Stimulated activated CD8-positive, alpha-beta memory T cell treated with anti-CD3 and anti-CD28 coated beads, Interleukin-12 subunit alpha, Interleukin-12 subunit beta, amount 100 ng/mL, for 4 hours (primary cell): Measurements from ENCODE around the gene SLC14A1.
A peak's percentile ranks its signal among the peaks of the same experiment; 100 is the strongest.
"Not testable (repeated sequence)": the region's sequence is repeated elsewhere in the genome, so short reads cannot be mapped to it uniquely, and the experiment has no call there.

Experiments used
- DNase-seq: peaks from one replicate; pipeline ENCODE4 v3.0.0-alpha.2; 2020; ENCODE audit warnings: low read depth

Gene SLC14A1

GRCh38 chr18:45757005-45757404, 33.0 kb downstream of the SLC14A1 start:
- no peak for DNase-seq

GRCh38 chr18:45757644-45758043, 33.7 kb downstream of the SLC14A1 start:
- DNase-seq: not testable (repeated sequence)

GRCh38 chr18:45760462-45761036, 36.6 kb downstream of the SLC14A1 start:
- DNase-seq: no peak

GRCh38 chr18:45761512-45762114, 37.6 kb downstream of the SLC14A1 start:
- DNase-seq: no peak

DNA sequence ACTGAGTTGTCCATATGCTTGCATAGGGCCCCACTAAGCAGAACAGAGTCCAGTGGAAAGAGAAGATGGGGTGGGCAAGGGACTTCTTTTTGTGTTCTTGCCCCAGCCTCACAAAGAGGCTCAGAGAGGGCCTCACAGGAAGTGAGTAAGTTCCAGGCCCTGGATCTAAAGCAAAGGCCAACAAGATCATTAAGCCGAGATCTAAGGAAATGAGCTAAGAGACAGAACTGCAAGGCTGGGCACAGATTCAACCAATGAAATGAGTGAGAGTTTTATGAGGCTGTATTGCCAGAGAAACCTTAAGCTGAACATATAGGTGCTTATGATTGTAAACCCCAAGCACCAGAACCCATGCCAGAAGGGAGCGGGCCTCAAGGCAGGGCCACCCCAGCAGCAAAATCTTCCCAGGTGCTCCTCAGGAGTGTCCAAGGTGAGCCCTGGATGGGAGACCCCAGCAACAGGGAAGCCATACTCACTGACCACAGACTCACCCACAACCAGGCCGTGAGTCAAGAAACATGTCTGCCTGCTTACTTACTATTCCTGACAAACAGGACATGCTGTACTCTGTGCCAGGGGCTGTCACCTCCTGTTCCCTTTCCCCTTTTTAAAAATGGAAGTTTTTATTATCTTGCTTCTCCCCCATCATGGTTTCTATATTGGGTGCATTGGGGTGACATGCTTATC, 40.2 kb downstream of the SLC14A1 start:
- no peak for DNase-seq

DNA sequence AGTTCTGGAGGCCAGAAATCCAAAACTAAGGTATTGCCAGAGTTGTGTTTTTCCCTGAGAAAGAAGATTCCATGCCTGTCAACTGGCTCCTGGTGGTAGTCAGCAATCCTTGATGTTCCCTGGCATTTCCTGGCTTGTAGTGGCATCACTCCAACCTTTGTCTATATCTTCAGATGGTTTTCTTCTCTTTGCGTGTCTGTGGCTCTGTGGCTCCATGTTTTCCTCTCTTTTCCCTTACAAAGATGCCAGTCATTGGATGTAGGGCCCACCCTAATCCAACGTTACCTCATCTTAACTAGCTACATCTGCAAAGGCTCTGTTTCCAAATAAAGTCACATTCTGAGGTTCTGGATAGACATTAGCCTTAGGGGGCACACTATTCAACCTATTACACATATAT, 41.8 kb downstream of the SLC14A1 start:
- DNase-seq: no peak

GRCh38 chr18:45771587-45772480, 47.9 kb downstream of the SLC14A1 start:
- no peak for DNase-seq

GRCh38 chr18:45774065-45774521, 50.1 kb downstream of the SLC14A1 start:
- DNase-seq: no peak

- peak; percentile 12 for DNase-seq
These were observed 51.3 kb downstream of the SLC14A1 start for GRCh38 chr18:45775241-45775676.

DNA sequence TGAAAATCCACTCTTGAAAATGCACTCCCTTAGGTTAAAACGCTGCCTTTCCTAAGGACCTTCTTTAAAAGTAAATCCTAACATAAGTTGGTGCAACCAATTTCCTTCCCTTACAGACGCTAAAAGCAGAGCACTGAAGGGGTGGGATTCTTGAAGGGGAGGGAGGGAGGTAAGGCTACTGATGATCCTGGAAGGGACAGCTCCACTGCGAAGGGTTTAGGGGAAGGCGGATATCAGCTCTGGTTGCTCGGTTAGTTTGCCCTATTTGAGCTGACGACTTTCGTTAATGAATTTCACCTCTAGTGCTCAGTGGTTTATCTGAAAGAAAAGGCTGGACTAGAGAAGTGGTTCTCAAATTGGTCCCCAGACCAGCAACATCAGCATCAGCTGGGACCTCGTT, 51.8 kb downstream of the SLC14A1 start:
- DNase-seq: no peak

DNA sequence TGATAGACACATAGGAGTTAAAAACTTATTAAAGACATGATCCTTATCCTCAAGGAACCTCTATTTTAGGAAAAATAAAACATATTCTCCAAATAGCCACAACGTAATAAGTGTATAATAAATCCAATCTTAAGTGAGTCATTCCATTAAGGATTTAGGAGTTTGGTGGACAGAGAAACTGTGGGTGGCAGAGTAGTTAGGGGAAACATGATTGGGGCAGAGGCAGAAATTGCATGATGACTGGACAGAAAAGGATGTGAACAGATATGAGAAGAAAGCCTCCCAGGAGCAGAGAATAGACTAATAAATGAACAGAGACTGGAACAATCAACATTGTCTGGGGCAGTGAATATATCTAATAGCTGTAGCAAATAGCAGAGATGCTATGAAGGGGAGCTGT, 53.4 kb downstream of the SLC14A1 start:
- no peak for DNase-seq

GRCh38 chr18:45780568-45780967, 56.6 kb downstream of the SLC14A1 start:
- no peak for DNase-seq

DNA sequence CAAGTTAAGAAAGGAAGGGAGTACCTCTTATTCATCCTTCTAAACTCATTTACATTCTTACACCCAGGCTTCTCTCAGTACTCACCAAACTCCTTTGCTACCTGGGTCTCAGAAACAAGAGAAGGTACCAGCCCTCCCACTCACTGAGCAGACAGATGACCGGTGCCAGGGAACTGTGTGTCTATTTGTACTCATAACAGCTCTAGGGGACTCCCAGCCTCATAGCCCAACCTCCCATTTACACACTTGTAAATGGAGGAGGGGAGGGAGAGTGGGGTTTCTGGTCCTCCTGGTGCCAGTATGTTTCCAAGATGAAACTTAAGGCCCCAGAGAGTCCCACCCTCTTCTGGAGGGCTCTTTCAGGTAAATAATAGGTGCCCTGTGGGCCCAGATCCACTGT, 58.7 kb downstream of the SLC14A1 start:
- no peak for DNase-seq

DNA sequence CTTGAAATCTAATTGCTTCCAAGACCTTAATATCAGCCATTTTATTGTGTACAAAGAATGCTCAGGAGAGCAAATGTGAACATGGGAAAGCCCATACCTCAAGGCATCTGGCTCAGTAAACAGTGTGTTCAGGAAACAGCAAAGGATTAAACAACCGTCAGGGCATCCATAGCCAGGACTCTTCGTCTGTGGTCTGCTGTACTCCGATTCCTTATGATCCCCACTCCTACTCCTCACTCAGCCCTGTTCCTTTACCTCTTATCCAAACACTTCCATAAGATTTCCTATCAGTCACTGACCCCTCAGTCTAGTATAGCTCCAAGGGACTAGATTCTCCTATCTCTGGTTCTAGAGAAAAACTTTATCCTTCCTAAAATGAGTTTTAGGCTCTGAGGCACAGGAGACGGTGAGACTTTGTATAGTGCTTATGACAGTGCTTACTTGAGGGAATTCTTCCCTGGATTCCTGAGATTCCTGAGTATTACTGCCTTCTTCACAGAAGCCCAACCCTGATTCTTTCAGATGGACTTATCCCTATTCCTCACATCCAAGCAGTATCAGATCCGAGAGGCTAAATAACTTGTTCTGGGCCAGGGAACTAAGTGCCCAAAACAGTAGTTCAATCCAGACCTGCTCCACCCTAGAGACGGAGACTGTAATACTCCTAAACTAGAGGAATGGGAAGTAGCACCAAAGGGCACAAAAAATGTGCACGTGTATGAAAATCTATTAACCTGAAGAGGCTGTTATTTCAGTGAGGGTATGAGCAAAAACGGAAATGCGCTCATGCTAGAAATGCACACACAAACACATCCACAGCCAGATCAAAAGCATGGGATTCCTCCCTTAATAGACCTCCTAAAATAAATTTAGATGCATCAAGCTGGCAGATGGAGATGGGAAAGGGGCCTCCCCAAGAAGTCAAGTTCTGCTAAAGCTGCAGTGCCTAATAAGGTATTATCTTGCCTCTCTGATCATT, 59.4 kb downstream of the SLC14A1 start:
- DNase-seq: no peak

GRCh38 chr18:45785134-45785533, 61.2 kb downstream of the SLC14A1 start:
- DNase-seq: no peak

DNA sequence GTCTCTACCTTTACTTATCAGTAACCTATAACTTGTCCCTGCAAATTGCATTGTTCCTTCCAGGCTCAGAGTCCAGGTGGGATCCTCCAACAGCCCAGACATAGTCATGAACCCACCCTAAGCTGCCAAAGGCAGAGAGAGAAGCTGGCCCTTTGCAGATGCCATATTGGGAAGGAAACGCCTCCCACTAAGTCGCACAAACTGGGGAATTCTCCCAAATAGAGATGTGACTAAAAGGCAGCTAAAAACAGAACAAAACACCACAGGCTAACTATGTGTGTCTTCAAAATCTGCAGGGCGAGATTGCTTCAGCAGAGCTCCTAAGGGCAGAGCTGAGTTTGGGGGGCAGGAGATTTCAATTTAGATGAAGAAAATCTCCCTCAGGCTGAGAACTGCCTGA, 63.0 kb downstream of the SLC14A1 start:
- no peak for DNase-seq

GRCh38 chr18:45787346-45787745, 63.4 kb downstream of the SLC14A1 start:
- no peak for DNase-seq

DNA sequence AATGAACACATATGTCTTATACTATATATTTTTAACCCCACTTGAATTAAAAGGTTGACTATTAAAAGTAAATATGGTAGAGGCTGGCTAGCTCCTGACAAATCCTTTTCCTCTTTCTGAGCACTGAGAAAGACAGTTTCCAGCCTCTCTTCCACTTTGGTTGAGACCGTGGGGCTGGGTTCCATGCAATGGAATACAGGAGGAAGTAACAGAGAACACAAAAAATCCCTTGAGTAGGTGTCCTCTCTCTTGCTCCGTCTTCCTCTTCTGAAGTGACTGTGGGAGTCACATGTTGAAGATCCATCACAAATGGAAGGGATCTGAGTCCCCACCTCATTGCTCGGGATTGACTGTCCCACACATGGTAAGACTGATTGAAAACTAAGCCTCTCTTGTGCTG, 64.9 kb downstream of the SLC14A1 start:
- DNase-seq: no peak

- no peak for DNase-seq
These were observed 68.7 kb downstream of the SLC14A1 start for GRCh38 chr18:45792506-45793263.

DNA sequence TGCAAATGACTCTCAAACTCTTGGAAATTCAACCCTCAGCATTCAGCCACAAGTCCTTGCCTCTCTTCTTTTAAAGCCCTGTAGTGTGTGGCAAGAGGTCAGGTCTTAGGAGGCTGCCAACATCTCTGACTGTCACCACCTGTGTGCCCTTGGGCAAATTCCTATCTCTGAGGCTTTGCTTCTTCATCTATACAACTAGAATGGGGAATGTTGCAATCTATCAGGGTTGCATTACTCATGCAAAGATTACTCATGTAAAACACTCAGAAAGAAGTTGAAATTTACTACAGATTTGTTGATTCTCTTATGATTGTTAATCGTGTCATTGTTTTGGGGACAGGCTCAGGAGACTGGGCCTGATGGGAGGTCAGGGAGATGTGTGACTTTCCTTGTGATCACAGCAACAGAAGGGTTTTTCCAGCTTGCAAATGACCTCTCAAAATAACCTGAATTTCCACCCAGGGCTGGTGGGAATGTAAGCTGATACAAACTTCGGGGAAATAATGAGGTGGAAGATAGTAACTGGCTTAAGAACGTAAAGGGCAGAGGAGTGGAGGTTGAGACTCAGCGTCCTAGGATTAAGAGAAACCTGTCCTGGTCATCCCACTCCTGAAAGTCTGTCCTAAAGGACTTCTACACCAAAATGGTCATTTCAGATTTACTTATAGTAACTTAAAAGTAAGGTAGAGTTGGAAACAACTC, 69.4 kb downstream of the SLC14A1 start:
- no peak for DNase-seq
